IPS-18c (cell line): ENCODE measurements around the gene BAG3.
"Not testable (repeated sequence)": the region's sequence is repeated elsewhere in the genome, so short reads cannot be mapped to it uniquely, and the experiment has no call there.

Experiments used
- H3K4me3 ChIP-seq: 2 replicates; pipeline ENCODE4 v1.7.0; 2013; ENCODE audit warnings: low read depth, mild to moderate bottlenecking, low read length, moderate library complexity; ENCODE audit not compliant: insufficient read depth
- H3K9me3 ChIP-seq: one replicate; pipeline ENCODE4 v1.6.1; 2013; ENCODE audit warnings: mild to moderate bottlenecking, low read length, moderate library complexity; ENCODE audit not compliant: control insufficient read depth, insufficient read depth

The BAG3 gene

GRCh38 chr10:119703903-119704508 is 52.8 kb downstream of the BAG3 start:
- Histone ChIP-seq H3K4me3 (no peak overlapping the region), H3K9me3 (peaks cover 6% of the 10 kb centered on the region)

GRCh38 chr10:119705434-119705831 is 54.3 kb downstream of the BAG3 start:
- H3K9me3 ChIP-seq = peaks cover 6% of the 10 kb centered on the region
- H3K4me3 ChIP-seq = no peak overlapping the region

GRCh38 chr10:119706521-119707278 is 55.5 kb downstream of the BAG3 start:
- H3K4me3 ChIP-seq = no peak overlapping the region
- H3K9me3 ChIP-seq = peaks cover 10% of the 10 kb centered on the region

- not testable (repeated sequence) for H3K4me3 ChIP-seq
- peaks cover 10% of the 10 kb centered on the region for H3K9me3 ChIP-seq
Observed at GRCh38 chr10:119707331-119707730, 56.2 kb downstream of the BAG3 start.

- peaks cover 10% of the 10 kb centered on the region for H3K9me3 ChIP-seq
- not testable (repeated sequence) for H3K4me3 ChIP-seq
Observed at GRCh38 chr10:119710935-119711334, 59.8 kb downstream of the BAG3 start.

GRCh38 chr10:119713744-119714483 is 62.7 kb downstream of the BAG3 start:
- no peak overlapping the region for H3K4me3 ChIP-seq
- H3K9me3 ChIP-seq = peaks cover 4% of the 10 kb centered on the region

- Histone ChIP-seq H3K9me3 (peaks cover 4% of the 10 kb centered on the region), H3K4me3 (no peak overlapping the region)
Observed at GRCh38 chr10:119714484-119714816, 63.3 kb downstream of the BAG3 start.

- H3K4me3 ChIP-seq = no peak overlapping the region
- peaks cover under 1% of the 10 kb centered on the region for H3K9me3 ChIP-seq
Observed at GRCh38 chr10:119715628-119716505, 64.7 kb downstream of the BAG3 start.

- Histone ChIP-seq H3K4me3 (no peak overlapping the region), H3K9me3 (peaks cover 2% of the 10 kb centered on the region)
Observed at GRCh38 chr10:119723161-119723560, 72.0 kb downstream of the BAG3 start.

- Histone ChIP-seq H3K4me3 (no peak overlapping the region), H3K9me3 (peaks cover 2% of the 10 kb centered on the region)
Observed at GRCh38 chr10:119723624-119724023, 72.4 kb downstream of the BAG3 start.

- Histone ChIP-seq H3K4me3 (peak overlapping the region; percentile 84), H3K9me3 (peaks cover 2% of the 10 kb centered on the region)
Observed at GRCh38 chr10:119724593-119725516, 73.7 kb downstream of the BAG3 start.

- peaks cover 2% of the 10 kb centered on the region for H3K9me3 ChIP-seq
- peak overlapping the region; percentile 84 for H3K4me3 ChIP-seq
Observed at GRCh38 chr10:119725517-119725827, 74.3 kb downstream of the BAG3 start.

GRCh38 chr10:119725828-119726675 is 74.9 kb downstream of the BAG3 start, which contains the start of gene INPP5F:
TSS of gene INPP5F (plus strand) at chr10:119726050. CDS start at chr10:119726263, 213 bp downstream.
- H3K9me3 ChIP-seq = peaks cover 2% of the 10 kb centered on the region
- H3K4me3 ChIP-seq = peak within 1 kb of the TSS; percentile 84

- Histone ChIP-seq H3K9me3 (no peaks in the 10 kb centered on the region), H3K4me3 (peak overlapping the region; percentile 84)
Observed at GRCh38 chr10:119726676-119727261, 75.6 kb downstream of the BAG3 start.
